ENCODE results near the gene NR1H4. TPM values are rescaled to one million over a fixed set of nuclear protein-coding genes. Genes with fewer than 3 reads are reported as not detected.

The NR1H4 gene
- total and polyA plus RNA-seq, 2 donors from 2014 or later = 42.2 to 62.6 TPM

DNA sequence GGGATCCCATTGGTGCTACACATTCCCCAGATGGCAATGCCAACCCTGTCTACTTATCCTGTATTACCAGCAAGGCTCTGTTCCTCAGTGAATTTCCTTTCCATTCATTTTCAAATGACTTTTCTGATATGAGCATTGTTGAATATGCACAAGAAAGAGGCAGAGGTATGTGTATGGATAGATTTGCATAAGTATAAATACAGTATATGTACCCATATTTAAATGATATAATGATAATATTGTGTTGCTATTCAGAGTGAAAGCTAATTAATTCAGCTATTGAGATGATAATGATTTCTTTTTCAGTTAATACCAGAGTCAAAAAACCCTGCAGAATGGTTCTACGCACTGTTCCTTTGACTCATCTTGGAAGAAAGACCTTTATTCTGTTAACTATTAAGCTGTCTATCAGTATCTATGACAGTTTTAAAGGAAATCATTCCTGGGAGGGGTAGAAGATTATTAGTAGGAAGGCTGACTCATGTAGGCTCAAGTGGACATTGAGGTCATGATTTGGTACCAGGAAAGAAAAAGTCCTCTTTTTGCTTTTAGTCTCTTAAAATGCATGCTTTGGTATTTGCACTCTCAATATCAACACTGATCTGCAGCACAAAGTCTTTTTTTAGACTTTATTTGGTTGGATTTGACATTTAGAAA, 54.9 kb downstream of the NR1H4 start:
- no peaks in the 10 kb centered on the region for H3K9me3 ChIP-seq (ENCODE audit: control insufficient read depth in 2 of 3, insufficient read depth in 1 of 3, low read length in 3 of 3)
- H3K4me3 ChIP-seq (ENCODE audit: low read length in 3 of 3) = no peak overlapping the region
- DNase-seq (no peak), FAIRE-seq (peak; percentile 33)
- TF ChIP-seq, protein P1, sequence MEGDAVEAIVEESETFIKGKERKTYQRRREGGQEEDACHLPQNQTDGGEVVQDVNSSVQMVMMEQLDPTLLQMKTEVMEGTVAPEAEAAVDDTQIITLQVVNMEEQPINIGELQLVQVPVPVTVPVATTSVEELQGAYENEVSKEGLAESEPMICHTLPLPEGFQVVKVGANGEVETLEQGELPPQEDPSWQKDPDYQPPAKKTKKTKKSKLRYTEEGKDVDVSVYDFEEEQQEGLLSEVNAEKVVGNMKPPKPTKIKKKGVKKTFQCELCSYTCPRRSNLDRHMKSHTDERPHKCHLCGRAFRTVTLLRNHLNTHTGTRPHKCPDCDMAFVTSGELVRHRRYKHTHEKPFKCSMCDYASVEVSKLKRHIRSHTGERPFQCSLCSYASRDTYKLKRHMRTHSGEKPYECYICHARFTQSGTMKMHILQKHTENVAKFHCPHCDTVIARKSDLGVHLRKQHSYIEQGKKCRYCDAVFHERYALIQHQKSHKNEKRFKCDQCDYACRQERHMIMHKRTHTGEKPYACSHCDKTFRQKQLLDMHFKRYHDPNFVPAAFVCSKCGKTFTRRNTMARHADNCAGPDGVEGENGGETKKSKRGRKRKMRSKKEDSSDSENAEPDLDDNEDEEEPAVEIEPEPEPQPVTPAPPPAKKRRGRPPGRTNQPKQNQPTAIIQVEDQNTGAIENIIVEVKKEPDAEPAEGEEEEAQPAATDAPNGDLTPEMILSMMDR (IDR thresholded peaks at IDR 0.05; ENCODE audit: borderline replicate concordance, extremely low read depth, insufficient read depth) = no peak
- H3K9ac ChIP-seq (ENCODE audit: low read length in 3 of 3) = no peak overlapping the region
- peaks cover 0 to 2% (median 0%) of the 10 kb centered on the region in 3 donors for H3K36me3 ChIP-seq (ENCODE audit: control insufficient read depth in 2 of 3, insufficient read depth in 3 of 3, low read length in 3 of 3)
- peak overlapping the region in 1 of 2 donors; percentile 55 for H3K27ac ChIP-seq (ENCODE audit: low read depth in 2 of 2, low read length in 2 of 2)
- H3K4me1 ChIP-seq (ENCODE audit: control insufficient read depth in 2 of 3, insufficient read depth in 2 of 3, low read depth in 1 of 3, low read length in 3 of 3) = peaks cover 0 to 7% (median 2%) of the 10 kb centered on the region in 3 donors
- intact Hi-C loops (cut with DNase I) = no loop called here
- H3K27me3 ChIP-seq (ENCODE audit: control insufficient read depth, insufficient read depth, low read length) = no peaks in the 10 kb centered on the region

DNA sequence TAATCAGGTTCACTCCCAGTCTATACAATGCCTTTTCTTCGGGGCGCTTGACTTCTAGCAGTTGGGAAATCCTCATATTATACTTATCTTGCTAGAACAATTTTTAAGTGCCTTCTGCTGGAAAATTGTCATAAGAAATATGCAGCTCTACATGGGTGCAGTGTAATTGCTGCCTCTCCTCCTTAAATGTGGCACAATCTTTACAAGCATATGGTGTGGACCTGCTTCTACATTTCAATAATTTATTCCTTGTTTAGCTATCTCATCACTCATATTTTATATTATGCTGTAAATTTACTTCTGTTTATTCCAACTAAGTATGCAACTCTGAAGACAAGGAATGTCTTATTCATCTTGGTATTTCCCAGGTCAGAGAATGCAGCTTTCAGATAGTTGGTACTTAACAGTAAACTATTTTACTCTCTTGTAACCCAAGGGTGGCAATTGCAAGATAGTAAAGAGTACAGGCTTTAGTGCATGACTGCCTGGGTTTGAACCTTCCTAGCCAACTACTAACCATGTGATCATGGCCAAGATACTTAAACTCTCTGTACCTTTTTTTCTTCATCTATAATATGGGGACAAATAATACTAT, 56.2 kb downstream of the NR1H4 start:
- H3K9ac ChIP-seq (ENCODE audit: low read length in 3 of 3) = no peak overlapping the region
- peaks cover 0 to 2% (median 0%) of the 10 kb centered on the region in 3 donors for H3K36me3 ChIP-seq (ENCODE audit: control insufficient read depth in 2 of 3, insufficient read depth in 3 of 3, low read length in 3 of 3)
- H3K27me3 ChIP-seq (ENCODE audit: control insufficient read depth, insufficient read depth, low read length) = no peaks in the 10 kb centered on the region
- FAIRE-seq (no peak), DNase-seq (no peak)
- H3K27ac ChIP-seq (ENCODE audit: low read depth in 2 of 2, low read length in 2 of 2) = peak overlapping the region; percentile 36 to 55
- H3K4me1 ChIP-seq (ENCODE audit: control insufficient read depth in 2 of 3, insufficient read depth in 2 of 3, low read depth in 1 of 3, low read length in 3 of 3) = peaks cover 0 to 7% (median 2%) of the 10 kb centered on the region in 3 donors
- TF ChIP-seq, protein P1 (IDR thresholded peaks at IDR 0.05; ENCODE audit: borderline replicate concordance, extremely low read depth, insufficient read depth) = no peak
- intact Hi-C loops (cut with DNase I) = no loop called here
- H3K9me3 ChIP-seq (ENCODE audit: control insufficient read depth in 2 of 3, insufficient read depth in 1 of 3, low read length in 3 of 3) = no peaks in the 10 kb centered on the region
- no peak overlapping the region for H3K4me3 ChIP-seq (ENCODE audit: low read length in 3 of 3)

DNA sequence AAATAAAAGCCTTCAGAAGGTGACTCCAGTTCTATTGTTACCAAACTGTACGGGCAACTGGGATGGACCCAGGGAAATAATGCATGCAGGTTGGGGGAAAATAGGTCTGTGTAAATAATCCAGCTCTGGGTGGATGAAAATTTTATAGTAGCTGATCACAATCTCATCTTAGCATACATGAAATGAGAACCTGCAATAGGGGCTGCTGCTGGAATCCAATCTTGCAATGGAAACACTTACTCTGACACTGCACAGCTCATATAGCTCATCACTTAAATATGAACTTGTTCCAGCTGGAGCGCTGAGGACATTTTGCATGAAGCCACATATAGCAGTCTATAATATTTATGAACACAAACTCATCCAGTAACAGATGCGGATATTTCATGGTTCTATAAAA, 59.7 kb downstream of the NR1H4 start:
- Histone ChIP-seq H3K9ac (ENCODE audit: low read length in 3 of 3) (no peak overlapping the region), H3K4me3 (ENCODE audit: low read length in 3 of 3) (no peak overlapping the region), H3K4me1 (ENCODE audit: control insufficient read depth in 2 of 3, insufficient read depth in 2 of 3, low read depth in 1 of 3, low read length in 3 of 3) (peaks cover 0 to 7% (median 2%) of the 10 kb centered on the region in 3 donors), H3K27ac (ENCODE audit: low read depth in 2 of 2, low read length in 2 of 2) (no peak overlapping the region), H3K36me3 (ENCODE audit: control insufficient read depth in 2 of 3, insufficient read depth in 3 of 3, low read length in 3 of 3) (peaks cover 0 to 4% (median 2%) of the 10 kb centered on the region in 3 donors), H3K27me3 (ENCODE audit: control insufficient read depth, insufficient read depth, low read length) (no peaks in the 10 kb centered on the region), H3K9me3 (ENCODE audit: control insufficient read depth in 2 of 3, insufficient read depth in 1 of 3, low read length in 3 of 3) (no peaks in the 10 kb centered on the region)
- intact Hi-C loops (cut with DNase I) = no loop called here
- no peak for DNase-seq
- no peak for FAIRE-seq
- TF ChIP-seq, protein P1 (IDR thresholded peaks at IDR 0.05; ENCODE audit: borderline replicate concordance, extremely low read depth, insufficient read depth) = no peak
